H1 (cell line): ENCODE results near the gene NEU4. TPM values are rescaled to one million over a fixed set of nuclear protein-coding genes. Genes with fewer than 3 reads are reported as not detected.
A peak's percentile ranks its signal among the peaks of the same experiment; 100 is the strongest.

Experiments used
- CTCF ChIA-PET: fragments of 300-600 bp; sonication (Branson Sonifier 250); formaldehyde crosslinking; loops from one replicate; lab custom pipeline; 2021; ENCODE audit not compliant: partially characterized antibody; lab: Charles Lee
- POLR2A ChIA-PET: fragments of 300-600 bp; sonication (Branson Sonifier 250); formaldehyde crosslinking; loops from one replicate; lab custom pipeline; 2021; ENCODE audit warnings: inconsistent platforms; ENCODE audit not compliant: partially characterized antibody; lab: Charles Lee
- DNase-seq, 2 experiments: peaks; one replicate each; pipeline versions ENCODE4 v3.0.0 to v3.0.0-alpha.2; 2010 to 2022; ENCODE audit warnings: low spot score in 2 of 2, low read depth in 1 of 2, mixed read lengths in 1 of 2
- FAIRE-seq: peaks from 2 replicates; lab custom pipeline; 2011; peaks lifted over from hg19 to GRCh38; lab: Jason Lieb, UNC
- H2AFZ ChIP-seq: 2 replicates; pipeline ENCODE4 v1.8.1; 2012; ENCODE audit warnings: low read length, inconsistent platforms
- H2AK5ac ChIP-seq: 2 replicates; pipeline ENCODE4 v1.6.1; 2013; ENCODE audit warnings: low read depth, low read length
- H2BK120ac ChIP-seq: replicated peaks from 2 replicates; pipeline ENCODE3; 2013; ENCODE audit warnings: low read depth, low read length, inconsistent platforms
- H2BK12ac ChIP-seq: 2 replicates; pipeline ENCODE4 v1.6.1; 2013; ENCODE audit warnings: low read depth, low read length
- H2BK15ac ChIP-seq: 2 replicates; pipeline ENCODE4 v1.6.1; 2013; ENCODE audit warnings: low read length
- H2BK20ac ChIP-seq: 2 replicates; pipeline ENCODE4 v1.6.1; 2013; ENCODE audit warnings: low read length
- H2BK5ac ChIP-seq: 2 replicates; pipeline ENCODE4 v1.6.1; 2013; ENCODE audit warnings: low read depth, low read length
- H3K14ac ChIP-seq: 2 replicates; pipeline ENCODE4 v1.6.1; 2013; ENCODE audit warnings: inconsistent platforms; ENCODE audit not compliant: insufficient read length
- H3K18ac ChIP-seq: 2 replicates; pipeline ENCODE4 v1.6.1; 2013; ENCODE audit warnings: low read length; ENCODE audit errors: extremely low read depth
- H3K23ac ChIP-seq: 2 replicates; pipeline ENCODE4 v1.6.1; 2013; ENCODE audit warnings: inconsistent platforms; ENCODE audit not compliant: insufficient read length
- H3K23me2 ChIP-seq: 2 replicates; pipeline ENCODE4 v1.6.1; 2013; ENCODE audit warnings: low read depth, low read length
- H3K27ac ChIP-seq: 2 replicates; pipeline ENCODE4 v1.6.1; 2011; ENCODE audit warnings: low read depth, low read length, inconsistent platforms
- H3K27me3 ChIP-seq, 4 experiments: replicated peaks in 1 of 4; 1 replicate in 1 of 4; 2 replicates in 3 of 4; pipeline versions ENCODE4 v1.6.1 to v1.8.1; 2011 to 2013; ENCODE audit warnings: low read length in 3 of 4, mild to moderate bottlenecking in 3 of 4, inconsistent platforms in 2 of 4, mixed read lengths in 2 of 4, moderate library complexity in 1 of 4; ENCODE audit not compliant: control insufficient read depth in 3 of 4, insufficient read depth in 3 of 4; ENCODE audit errors: extremely low read depth in 1 of 4
- H3K36me3 ChIP-seq, 4 experiments: 2 replicates each; pipeline versions ENCODE4 v1.6.1 to v1.8.1; 2011 to 2013; ENCODE audit warnings: mild to moderate bottlenecking in 4 of 4, low read length in 3 of 4, moderate library complexity in 2 of 4, control low read depth in 1 of 4, inconsistent platforms in 1 of 4; ENCODE audit not compliant: insufficient read depth in 4 of 4, control insufficient read depth in 2 of 4
- H3K4ac ChIP-seq: replicated peaks from 2 replicates; pipeline ENCODE3; 2013; ENCODE audit warnings: low read length, low read depth, mixed read lengths, inconsistent platforms; ENCODE audit not compliant: insufficient read length
- H3K4me1 ChIP-seq, 4 experiments: replicated peaks in 1 of 4; 1 replicate in 1 of 4; 2 replicates in 3 of 4; pipeline versions ENCODE4 v1.6.1 to v1.8.1; 2011 to 2013; ENCODE audit warnings: low read length in 3 of 4, inconsistent platforms in 2 of 4, mixed read lengths in 1 of 4; ENCODE audit not compliant: insufficient read depth in 4 of 4, control insufficient read depth in 3 of 4
- H3K4me2 ChIP-seq, 2 experiments: 2 replicates each; pipeline versions ENCODE4 v1.6.1 to v1.8.1; 2011 to 2013; ENCODE audit warnings: low read depth in 2 of 2, low read length in 2 of 2, control low read depth in 1 of 2, inconsistent platforms in 1 of 2, mild to moderate bottlenecking in 1 of 2; ENCODE audit not compliant: insufficient read depth in 1 of 2
- H3K4me3 ChIP-seq, 4 experiments: fragments of 200-600, 300-600 bp in 1 of 4; sonication (generic), shearing (Covaris generic), sonication (Bioruptor Twin) in 1 of 4; 2 replicates each; pipeline versions ENCODE4 v1.5.1 to v1.8.1; 2011 to 2016; ENCODE audit warnings: low read length in 4 of 4, low read depth in 3 of 4, control low read depth in 2 of 4, inconsistent platforms in 2 of 4, mild to moderate bottlenecking in 2 of 4, mixed read lengths in 1 of 4, moderate library complexity in 1 of 4; ENCODE audit not compliant: insufficient read depth in 2 of 4; ENCODE audit errors: extremely low read depth in 1 of 4
- H3K56ac ChIP-seq: replicated peaks from 2 replicates; pipeline ENCODE3; 2013; ENCODE audit warnings: low read depth, mild to moderate bottlenecking, mixed read lengths, low read length, inconsistent platforms; ENCODE audit not compliant: insufficient read length
- H3K79me1 ChIP-seq: 2 replicates; pipeline ENCODE4 v1.6.1; 2013; ENCODE audit warnings: low read depth, low read length, control low read depth
- H3K79me2 ChIP-seq, 2 experiments: 2 replicates each; pipeline versions ENCODE4 v1.6.1 to v1.8.1; 2012 to 2013; ENCODE audit warnings: low read length in 2 of 2, mild to moderate bottlenecking in 2 of 2, inconsistent platforms in 1 of 2; ENCODE audit not compliant: insufficient read depth in 2 of 2, control insufficient read depth in 1 of 2
- H3K9ac ChIP-seq, 4 experiments: replicated peaks in 1 of 4; 1 replicate in 1 of 4; 2 replicates in 3 of 4; pipeline versions ENCODE4 v1.6.1 to v1.8.1; 2011 to 2013; ENCODE audit warnings: low read depth in 3 of 4, low read length in 3 of 4, control low read depth in 2 of 4, mild to moderate bottlenecking in 2 of 4, moderate library complexity in 2 of 4, inconsistent platforms in 1 of 4; ENCODE audit errors: extremely low read depth in 1 of 4
- H3K9me3 ChIP-seq, 2 experiments: 2 replicates each; pipeline versions ENCODE4 v1.6.1 to v1.8.1; 2012 to 2013; ENCODE audit warnings: mild to moderate bottlenecking in 2 of 2, moderate library complexity in 2 of 2, control low read depth in 1 of 2, inconsistent platforms in 1 of 2, low read depth in 1 of 2, low read length in 1 of 2, mixed read lengths in 1 of 2; ENCODE audit not compliant: insufficient read depth in 2 of 2
- H4K20me1 ChIP-seq, 2 experiments: replicated peaks in 1 of 2; 2 replicates each; pipeline versions ENCODE3 to v1.8.1; 2011 to 2013; ENCODE audit warnings: inconsistent platforms in 2 of 2, low read length in 2 of 2, mild to moderate bottlenecking in 1 of 2; ENCODE audit not compliant: insufficient read depth in 2 of 2, control insufficient read depth in 1 of 2
- H4K5ac ChIP-seq: 2 replicates; pipeline ENCODE4 v1.6.1; 2013; ENCODE audit warnings: low read length, low read depth, mixed read lengths, inconsistent platforms; ENCODE audit not compliant: insufficient read length
- H4K8ac ChIP-seq: 2 replicates; pipeline ENCODE4 v1.8.0; 2013; ENCODE audit warnings: mild to moderate bottlenecking, moderate library complexity, low read length, inconsistent platforms; ENCODE audit not compliant: insufficient read depth; ENCODE audit errors: extremely low read depth
- H4K91ac ChIP-seq: replicated peaks from 2 replicates; pipeline ENCODE3; 2013; ENCODE audit warnings: low read length, mixed read lengths, inconsistent platforms; ENCODE audit not compliant: insufficient read length
- ATF2 ChIP-seq: IDR thresholded peaks from 2 replicates; pipeline ENCODE4 v1.6.1; 2012; ENCODE audit warnings: low read length, inconsistent platforms
- BRCA1 ChIP-seq: IDR thresholded peaks from 2 replicates; pipeline ENCODE4 v1.6.1; 2012; ENCODE audit warnings: low read depth, low read length, improper control_type of control experiment
- CEBPB ChIP-seq: IDR thresholded peaks from 2 replicates; pipeline ENCODE4 v1.6.1; 2012; ENCODE audit warnings: low read depth, low read length
- E2F6 ChIP-seq: IDR thresholded peaks from 2 replicates; pipeline ENCODE4 v1.6.1; 2012; ENCODE audit warnings: inconsistent platforms
- FOSL1 ChIP-seq: IDR thresholded peaks from 2 replicates; pipeline ENCODE4 v1.6.1; 2011; ENCODE audit warnings: mild to moderate bottlenecking, low read depth, low read length, moderate library complexity; ENCODE audit not compliant: insufficient read depth
- GABPA ChIP-seq: IDR thresholded peaks from 2 replicates; pipeline ENCODE4 v1.6.1; 2011; ENCODE audit warnings: mild to moderate bottlenecking, low read length, moderate library complexity, borderline replicate concordance; ENCODE audit not compliant: insufficient read depth
- JUND ChIP-seq: IDR thresholded peaks from 2 replicates; pipeline ENCODE4 v1.6.1; 2011; ENCODE audit warnings: mild to moderate bottlenecking, improper control_type of control experiment, low read length
- POLR2AphosphoS5 ChIP-seq: IDR thresholded peaks from 2 replicates; pipeline ENCODE4 v1.6.1; 2011; ENCODE audit warnings: low read depth, low read length
- RFX5 ChIP-seq: IDR thresholded peaks from 2 replicates; pipeline ENCODE4 v1.6.1; 2011; ENCODE audit warnings: low read depth, low read length, improper control_type of control experiment, borderline replicate concordance
- SIX5 ChIP-seq: IDR thresholded peaks from 2 replicates; pipeline ENCODE4 v1.6.1; 2011; ENCODE audit warnings: mild to moderate bottlenecking, low read depth, low read length
- TAF1 ChIP-seq: IDR thresholded peaks from 2 replicates; pipeline ENCODE4 v1.6.1; 2011; ENCODE audit warnings: mild to moderate bottlenecking, low read depth, low read length
- WGBS, 2 experiments: shearing (Covaris generic) in 1 of 2; methylation state at CpG; one replicate each; pipeline versions ENCODE4 v1.1.6 to v1.1.7; 2013 to 2015; ENCODE audit warnings: low lambda C conversion rate in 2 of 2, mixed read lengths in 2 of 2, inconsistent platforms in 1 of 2, low coverage in 1 of 2, missing lambda C conversion rate in 1 of 2; ENCODE audit not compliant: insufficient replicate concordance in 2 of 2, insufficient coverage in 1 of 2, insufficient read length in 1 of 2; ENCODE audit errors: extremely low coverage in 1 of 2, missing lambda C conversion rate in 1 of 2; 5-methylcytosine and 5-hydroxymethylcytosine counted together
- polyA plus RNA-seq, 7 experiments: library from polyadenylated mRNA; depleted of rRNA in 3 of 7; stranded (reverse) in 5 of 7; unstranded in 2 of 7; fragments of >200 nt in 5 of 7; fragments of 200-250 nt in 2 of 7; gene quantifications; 1 replicate in 5 of 7; 2 replicates in 1 of 7; 4 replicates in 1 of 7; pipeline versions ENCODE4 v1.2.1 to v1.2.3, GENCODE V29; 2011 to 2013; ENCODE audit warnings: missing spikeins in 2 of 7, mixed read lengths in 2 of 7
- total RNA-seq: library from RNA; stranded (reverse); fragmentation: NEBNext Ultra II Directional; extraction: Animal tissue kit (Norgen Biotek cat#: 25700); gene quantifications from 2 replicates; pipeline ENCODE4 v1.2.1, GENCODE V29; 2021

The NEU4 gene
- total and polyA plus RNA-seq, 2 of the 8 experiments (the other 6 are each of a cell fraction or from before 2014, with no cell fraction given): 0.32 to 0.50 TPM

GRCh38 chr2:241852981-241853631 is 44.1 kb downstream of the NEU4 start:
- Histone ChIP-seq H3K79me1 (no peaks in the 10 kb centered on the region), H3K9ac (no peak overlapping the region), H3K36me3 (no peaks in the 10 kb centered on the region), H3K14ac (no peak overlapping the region), H4K8ac (no peak overlapping the region), H4K91ac (no peak overlapping the region), H2BK5ac (no peak overlapping the region), H3K27me3 (no peaks in the 10 kb centered on the region), H3K9me3 (no peaks in the 10 kb centered on the region), H4K20me1 (no peaks in the 10 kb centered on the region), H3K4ac (no peak overlapping the region), H2AFZ (no peak overlapping the region), H3K18ac (no peak overlapping the region), H3K79me2 (no peaks in the 10 kb centered on the region), H2BK20ac (no peak overlapping the region), H3K23ac (no peak overlapping the region), H3K4me1 (no peaks in the 10 kb centered on the region), H3K56ac (no peak overlapping the region), H2AK5ac (no peak overlapping the region), H4K5ac (no peak overlapping the region), H2BK120ac (no peak overlapping the region), H3K4me2 (no peak overlapping the region), H2BK15ac (no peak overlapping the region), H3K4me3 (no peak overlapping the region), H3K27ac (no peak overlapping the region), H2BK12ac (no peak overlapping the region), H3K23me2 (no peaks in the 10 kb centered on the region)
- FAIRE-seq (no peak), DNase-seq (peak in 1 of 2 experiments; percentile 39)
- POLR2A ChIA-PET: no interaction called here
- CTCF ChIA-PET: interaction anchor here (1.0 to 1.6 kb wide), 3 partner anchors 16 to 129 kb away, joined by 3 to 4 read pairs (median 3); no protein-coding TSS in a partner anchor
- WGBS, 2 experiments: 89% methylated on average over 9 of the region's 10 CpGs; no CpG with 5 or more reads in 1 of the 2 experiments
- TF ChIP-seq JUND (no peak), TAF1 (no peak), ATF2 (no peak), SIX5 (no peak), E2F6 (no peak), BRCA1 (no peak), RFX5 (no peak), CEBPB (no peak), GABPA (no peak), POLR2AphosphoS5 (no peak), FOSL1 (no peak)
